CD4-positive, alpha-beta T cell treated with Interleukin-2 at 100 ng/mL for 4 hours (primary cell): ENCODE measurements around the gene THRSP.
"Not testable (repeated sequence)": the region's sequence is repeated elsewhere in the genome, so short reads cannot be mapped to it uniquely, and the experiment has no call there.

Experiments
- DNase-seq: peaks from one replicate; pipeline ENCODE4 v3.0.0-alpha.2; 2020; ENCODE audit warnings: low spot score

The THRSP gene, protein sequence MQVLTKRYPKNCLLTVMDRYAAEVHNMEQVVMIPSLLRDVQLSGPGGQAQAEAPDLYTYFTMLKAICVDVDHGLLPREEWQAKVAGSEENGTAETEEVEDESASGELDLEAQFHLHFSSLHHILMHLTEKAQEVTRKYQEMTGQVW

DNA sequence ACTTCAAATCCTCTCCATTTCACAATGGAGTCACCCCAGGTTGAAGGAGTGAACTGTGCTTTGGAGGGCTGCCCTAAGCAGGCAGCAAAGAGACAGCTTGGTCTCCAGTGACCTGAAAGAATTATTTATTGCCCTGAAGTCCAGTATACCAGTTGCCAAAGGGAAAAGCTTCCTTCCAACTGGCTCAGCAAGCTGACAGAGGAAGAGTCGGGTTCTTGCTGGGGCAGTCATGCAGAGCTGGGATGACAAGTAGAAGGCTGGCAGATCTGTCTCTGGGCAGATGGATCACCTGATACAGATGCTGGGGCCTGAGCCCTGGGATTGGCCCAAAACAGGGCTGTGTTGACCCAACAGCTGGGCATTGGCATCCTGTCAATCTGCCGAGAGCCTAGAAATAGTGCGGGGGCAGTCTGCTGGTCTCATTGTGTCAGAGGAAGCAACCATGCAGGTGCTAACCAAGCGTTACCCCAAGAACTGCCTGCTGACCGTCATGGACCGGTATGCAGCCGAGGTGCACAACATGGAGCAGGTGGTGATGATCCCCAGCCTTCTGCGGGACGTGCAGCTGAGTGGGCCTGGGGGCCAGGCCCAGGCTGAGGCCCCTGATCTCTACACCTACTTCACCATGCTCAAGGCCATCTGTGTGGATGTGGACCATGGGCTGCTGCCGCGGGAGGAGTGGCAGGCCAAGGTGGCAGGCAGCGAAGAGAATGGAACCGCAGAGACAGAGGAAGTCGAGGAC lies at the start of gene THRSP:
TSS of gene THRSP (plus strand) at position 422 of the 742 bp plus-strand sequence. CDS start at position 443, 21 bp downstream.
- DNase-seq, result no peak

- DNase-seq, result not testable (repeated sequence)
Measured at GRCh38 chr11:78014937-78015520, 48.6 kb upstream of the THRSP start.

GRCh38 chr11:78015878-78016277 lies 47.8 kb upstream of the THRSP start:
- DNase-seq, result no peak

GRCh38 chr11:78019808-78020207 lies 43.9 kb upstream of the THRSP start:
- no peak for DNase-seq

DNA sequence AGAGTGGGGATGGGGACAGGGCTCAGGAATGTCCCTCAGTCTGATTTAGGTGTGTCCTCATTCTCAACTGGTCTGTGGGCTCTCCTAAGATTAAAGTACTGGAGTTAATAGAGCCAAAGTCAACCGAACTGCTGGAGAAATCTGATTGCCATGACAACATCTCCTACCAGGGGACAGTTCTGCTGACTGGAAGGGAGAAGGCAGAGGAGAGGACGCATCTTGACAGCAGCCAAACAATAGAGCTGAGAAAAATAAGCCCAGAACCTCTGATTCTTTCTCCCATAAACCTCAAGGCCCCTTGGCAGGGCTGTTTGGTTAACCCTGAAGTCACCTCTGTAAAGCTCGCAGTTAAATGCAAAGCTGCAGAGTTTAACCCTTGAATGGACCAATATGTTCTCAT lies 43.4 kb upstream of the THRSP start:
- no peak for DNase-seq

- no peak for DNase-seq
Measured at GRCh38 chr11:78021611-78022010, 42.0 kb upstream of the THRSP start.

GRCh38 chr11:78022397-78023396 lies 41.0 kb upstream of the THRSP start, which contains the start of gene KCTD14:
Gene KCTD14, minus strand, starts transcription at chr11:78023276. Its CDS starts 27 bp downstream, at chr11:78023249.
- no peak for DNase-seq

DNA sequence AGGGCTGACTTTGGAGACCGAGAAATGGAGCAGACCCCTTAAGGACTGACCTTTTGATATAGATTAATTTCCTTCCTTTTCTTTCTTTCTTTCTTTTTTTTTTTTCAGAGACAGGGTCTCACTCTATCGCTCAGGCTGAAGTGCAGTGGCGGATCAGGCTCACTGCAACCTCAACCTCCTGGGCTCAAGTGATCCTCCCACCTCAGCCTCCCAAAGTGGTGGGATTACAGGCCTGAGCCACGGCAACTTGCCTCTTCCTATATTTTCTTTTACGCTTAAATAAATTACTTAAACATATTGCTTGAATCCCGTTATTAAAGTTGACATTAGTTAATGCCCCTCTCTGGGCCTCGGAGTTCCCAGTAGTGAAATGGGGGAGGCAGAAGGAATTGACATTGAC lies 40.2 kb upstream of the THRSP start:
- no peak for DNase-seq

- DNase-seq, result no peak
Measured at GRCh38 chr11:78025378-78025777, 38.3 kb upstream of the THRSP start.

- DNase-seq, result no peak
Measured at GRCh38 chr11:78027759-78028158, 35.9 kb upstream of the THRSP start.

DNA sequence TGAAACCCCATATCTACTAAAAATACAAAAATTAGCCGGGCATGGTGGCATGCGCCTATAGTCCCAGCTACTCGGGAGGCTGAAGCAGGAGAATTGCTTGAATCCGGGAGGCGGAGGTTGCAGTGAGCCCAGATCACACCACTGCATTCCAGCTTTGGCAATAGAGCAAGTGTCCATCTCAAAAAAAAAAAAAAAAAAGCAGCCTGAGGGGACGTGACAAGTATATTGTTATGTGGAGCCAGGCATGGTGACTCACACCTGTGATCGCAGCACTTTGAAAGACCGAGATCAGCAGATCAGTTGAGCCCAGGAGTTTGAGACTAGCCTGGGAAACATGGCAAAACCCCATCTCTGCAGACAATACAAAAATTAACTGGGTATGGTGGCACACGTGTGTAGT lies 35.2 kb upstream of the THRSP start:
- not testable (repeated sequence) for DNase-seq

GRCh38 chr11:78030429-78031325 lies 33.0 kb upstream of the THRSP start:
- DNase-seq, result no peak

DNA sequence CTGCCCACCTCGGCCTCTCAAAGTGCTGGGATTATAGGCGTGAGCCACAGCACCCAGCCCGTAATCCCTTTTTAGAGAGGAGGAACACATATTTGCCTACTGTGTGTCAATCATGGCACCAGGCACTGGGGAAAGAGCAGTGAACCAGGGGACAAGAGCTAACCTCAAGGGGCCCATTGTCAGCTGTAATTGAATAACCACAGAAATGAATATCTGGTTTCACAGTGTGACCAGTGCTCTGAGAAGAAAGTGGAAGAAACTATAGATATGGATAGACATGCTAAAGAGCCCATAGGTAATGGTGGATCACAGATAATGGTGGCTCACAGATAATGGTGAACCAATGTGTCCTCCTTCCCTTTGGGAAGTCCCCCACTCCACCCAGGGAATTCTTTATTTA lies 32.0 kb upstream of the THRSP start:
- no peak for DNase-seq

DNA sequence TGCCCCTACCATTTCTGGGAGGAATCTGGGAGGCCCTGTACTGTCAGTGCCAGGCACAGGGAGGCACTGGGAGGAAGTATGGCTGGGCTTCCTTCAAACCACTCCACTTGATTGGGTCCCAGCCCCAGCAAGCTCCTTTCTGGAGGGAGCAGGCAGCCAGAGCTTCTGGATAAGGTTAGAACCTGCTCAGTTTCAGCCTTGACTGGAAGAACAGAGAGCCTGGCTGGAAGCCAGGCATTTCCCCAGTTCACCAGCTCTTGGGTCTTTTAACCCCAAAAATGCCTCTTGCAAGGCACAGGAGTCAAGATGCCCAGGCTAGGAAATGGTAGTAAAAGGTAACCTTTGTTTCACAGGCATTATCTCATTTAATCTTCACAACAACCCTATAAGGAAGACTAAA lies 31.6 kb upstream of the THRSP start:
- DNase-seq, result no peak

- DNase-seq, result no peak
Measured at GRCh38 chr11:78033040-78033439, 30.6 kb upstream of the THRSP start.

- DNase-seq, result no peak
Measured at GRCh38 chr11:78034623-78035022, 29.0 kb upstream of the THRSP start.

DNA sequence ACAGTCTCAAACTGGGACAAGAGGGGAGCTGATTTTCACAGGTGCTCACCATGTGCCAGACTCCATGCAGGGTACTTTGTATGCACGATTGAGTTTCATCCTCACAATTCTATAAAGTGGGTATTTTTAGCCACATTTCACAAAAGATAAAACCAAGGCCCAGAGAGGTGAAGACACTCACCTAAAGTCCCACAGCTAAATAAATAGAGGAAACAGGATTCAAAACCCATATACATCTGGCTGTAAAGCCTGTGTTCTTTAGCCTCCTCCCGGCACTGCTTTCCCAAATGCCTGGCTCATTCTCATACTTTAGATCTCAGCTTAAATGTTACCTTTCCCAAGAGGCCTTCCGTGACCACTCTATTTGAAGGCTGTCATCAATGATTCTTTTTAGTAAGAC lies 27.3 kb upstream of the THRSP start:
- DNase-seq, result no peak

DNA sequence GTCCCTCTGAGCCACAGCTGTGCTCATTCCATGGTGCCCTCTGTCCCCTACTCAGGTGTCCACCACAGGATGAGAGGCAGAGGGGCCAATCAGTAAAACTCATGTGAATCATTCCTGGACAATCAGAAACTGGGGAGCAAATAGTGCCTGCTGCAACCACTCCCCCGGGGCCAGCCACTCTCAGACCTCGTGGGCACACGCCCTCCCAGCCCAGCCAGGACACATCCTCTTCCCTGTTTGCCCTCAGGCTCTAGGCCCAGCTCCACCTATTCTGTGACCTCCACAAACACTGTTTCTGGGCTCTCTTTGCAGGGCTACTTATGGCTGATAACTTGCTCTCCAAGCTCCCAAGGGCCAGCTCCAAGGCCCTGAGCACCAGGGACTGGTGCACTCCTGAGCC lies 26.6 kb upstream of the THRSP start:
- DNase-seq, result no peak

- no peak for DNase-seq
Measured at GRCh38 chr11:78037825-78038620, 25.6 kb upstream of the THRSP start.

GRCh38 chr11:78038697-78039313 lies 24.9 kb upstream of the THRSP start:
- DNase-seq, result no peak
